Activated naive CD4-positive, alpha-beta T cell treated with anti-CD3 and anti-CD28 coated beads, Interleukin-2, amount 50 U/mL, for 24 hours (primary cell): ENCODE measurements around the gene RASSF8.

Experiments used
- H3K27ac Mint-ChIP-seq: one replicate; pipeline ENCODE4 v1.8.0; 2021; ENCODE audit warnings: mild to moderate bottlenecking, mixed read lengths
- H3K27me3 Mint-ChIP-seq: one replicate; pipeline ENCODE4 v1.8.0; 2021; ENCODE audit warnings: mixed read lengths
- H3K36me3 Mint-ChIP-seq: one replicate; pipeline ENCODE4 v1.8.0; 2021; ENCODE audit warnings: mixed read lengths
- H3K4me1 Mint-ChIP-seq: one replicate; pipeline ENCODE4 v1.8.0; 2021; ENCODE audit warnings: mixed read lengths
- H3K4me3 Mint-ChIP-seq: one replicate; pipeline ENCODE4 v1.8.0; 2021; ENCODE audit warnings: mild to moderate bottlenecking, mixed read lengths
- H3K9me3 Mint-ChIP-seq: one replicate; pipeline ENCODE4 v1.8.0; 2021; ENCODE audit warnings: mixed read lengths

Gene RASSF8

GRCh38 chr12:25996677-25997076, 38.2 kb downstream of the RASSF8 start:
- Mint-ChIP-seq H3K27ac (no peak overlapping the region), H3K4me1 (no peaks in the 10 kb centered on the region), H3K27me3 (no peaks in the 10 kb centered on the region), H3K9me3 (no peaks in the 10 kb centered on the region), H3K4me3 (no peak overlapping the region), H3K36me3 (no peaks in the 10 kb centered on the region)

DNA sequence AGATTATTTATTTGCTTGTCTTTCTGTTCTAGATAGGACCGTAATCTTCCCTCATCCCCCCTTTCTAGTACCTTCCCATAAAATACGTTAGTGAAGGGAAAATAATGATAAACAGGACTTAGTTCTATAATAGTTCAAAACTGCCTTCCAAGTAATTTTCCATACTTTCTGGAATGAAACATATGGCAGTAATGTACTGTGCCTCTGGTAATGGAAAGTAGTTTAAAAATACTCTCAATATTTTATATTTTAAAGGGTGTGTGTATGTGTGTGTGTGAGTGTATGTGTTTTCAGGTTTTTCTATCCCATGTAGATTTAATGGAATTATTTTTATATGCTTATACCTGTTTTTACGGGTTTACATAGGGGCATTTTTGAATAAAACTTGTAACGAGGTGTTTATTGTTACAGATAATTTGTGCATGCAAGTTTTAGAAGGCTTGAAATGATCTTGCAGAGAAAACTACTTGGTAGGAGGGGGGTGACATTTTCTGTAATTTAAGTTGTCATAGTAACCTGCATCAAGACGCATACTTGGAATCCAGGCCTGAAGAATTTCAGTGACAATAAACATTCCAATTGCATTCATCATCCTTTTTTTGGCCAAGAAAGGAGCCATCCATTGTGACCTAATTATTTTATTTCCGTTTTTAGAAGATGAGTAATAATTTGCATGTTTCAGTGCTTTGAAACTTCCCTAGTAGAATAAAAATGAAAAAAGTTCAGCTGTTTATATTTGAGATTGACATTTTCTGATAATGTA, 38.9 kb downstream of the RASSF8 start:
- no peaks in the 10 kb centered on the region for H3K27me3 Mint-ChIP-seq
- no peak overlapping the region for H3K27ac Mint-ChIP-seq
- H3K4me3 Mint-ChIP-seq = no peak overlapping the region
- no peaks in the 10 kb centered on the region for H3K9me3 Mint-ChIP-seq
- H3K4me1 Mint-ChIP-seq = no peaks in the 10 kb centered on the region
- no peaks in the 10 kb centered on the region for H3K36me3 Mint-ChIP-seq

DNA sequence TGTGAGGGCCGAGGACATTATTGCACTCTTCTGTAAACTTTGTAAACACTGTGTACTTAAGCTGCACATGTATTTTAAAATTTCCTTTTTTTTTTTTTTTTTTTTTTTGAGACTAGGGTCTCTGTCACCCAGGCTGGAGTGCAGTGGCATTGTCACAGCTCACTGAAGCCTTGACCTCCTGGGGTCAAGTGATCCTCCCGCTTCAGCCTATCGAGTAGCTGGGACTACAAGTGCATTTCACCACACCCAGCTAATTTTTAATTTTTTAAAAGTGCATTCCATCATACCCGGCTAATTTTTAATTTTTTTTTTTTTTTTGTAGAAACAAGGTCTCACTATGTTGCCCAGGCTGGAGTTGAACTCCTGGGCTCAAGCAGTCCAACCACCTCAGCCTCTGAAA, 42.4 kb downstream of the RASSF8 start:
- peaks cover 1% of the 10 kb centered on the region for H3K27me3 Mint-ChIP-seq
- H3K4me3 Mint-ChIP-seq = no peak overlapping the region
- H3K9me3 Mint-ChIP-seq = peaks cover 7% of the 10 kb centered on the region
- H3K36me3 Mint-ChIP-seq = no peaks in the 10 kb centered on the region
- no peaks in the 10 kb centered on the region for H3K4me1 Mint-ChIP-seq
- H3K27ac Mint-ChIP-seq = no peak overlapping the region

GRCh38 chr12:26001530-26001929, 43.0 kb downstream of the RASSF8 start:
- H3K27me3 Mint-ChIP-seq = peaks cover 3% of the 10 kb centered on the region
- H3K9me3 Mint-ChIP-seq = peaks cover 7% of the 10 kb centered on the region
- H3K4me1 Mint-ChIP-seq = no peaks in the 10 kb centered on the region
- no peaks in the 10 kb centered on the region for H3K36me3 Mint-ChIP-seq
- no peak overlapping the region for H3K27ac Mint-ChIP-seq
- H3K4me3 Mint-ChIP-seq = no peak overlapping the region

- H3K4me3 Mint-ChIP-seq = no peak overlapping the region
- no peak overlapping the region for H3K27ac Mint-ChIP-seq
- H3K4me1 Mint-ChIP-seq = no peaks in the 10 kb centered on the region
- peaks cover 7% of the 10 kb centered on the region for H3K9me3 Mint-ChIP-seq
- H3K36me3 Mint-ChIP-seq = no peaks in the 10 kb centered on the region
- H3K27me3 Mint-ChIP-seq = peaks cover 3% of the 10 kb centered on the region
These were observed 44.6 kb downstream of the RASSF8 start for GRCh38 chr12:26003065-26003464.

DNA sequence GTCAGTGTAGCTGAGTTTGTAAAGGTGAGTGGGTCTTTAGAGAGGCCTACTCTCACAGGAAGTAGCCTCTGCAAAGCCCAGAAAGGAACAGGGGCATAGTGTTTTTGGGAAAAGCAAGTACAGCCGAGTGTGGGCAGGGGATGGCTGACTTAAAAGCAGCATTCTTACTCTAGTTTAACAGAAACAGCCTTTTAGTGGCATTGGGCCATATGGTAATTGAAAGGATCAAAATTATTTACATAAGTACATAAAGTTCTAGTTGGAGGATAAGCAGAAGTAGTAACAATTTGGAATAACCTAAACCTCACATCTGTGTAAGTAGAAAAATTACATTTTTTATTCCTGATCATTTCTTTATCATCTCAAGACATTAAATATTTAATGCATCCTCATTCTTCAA, 49.1 kb downstream of the RASSF8 start:
- H3K27ac Mint-ChIP-seq = no peak overlapping the region
- peaks cover 3% of the 10 kb centered on the region for H3K27me3 Mint-ChIP-seq
- no peak overlapping the region for H3K4me3 Mint-ChIP-seq
- no peaks in the 10 kb centered on the region for H3K4me1 Mint-ChIP-seq
- H3K9me3 Mint-ChIP-seq = peaks cover 7% of the 10 kb centered on the region
- H3K36me3 Mint-ChIP-seq = no peaks in the 10 kb centered on the region

- Mint-ChIP-seq H3K4me3 (no peak overlapping the region), H3K36me3 (no peaks in the 10 kb centered on the region), H3K4me1 (no peaks in the 10 kb centered on the region), H3K27me3 (peaks cover 2% of the 10 kb centered on the region), H3K27ac (no peak overlapping the region), H3K9me3 (no peaks in the 10 kb centered on the region)
These were observed 51.1 kb downstream of the RASSF8 start for GRCh38 chr12:26009593-26009992.

DNA sequence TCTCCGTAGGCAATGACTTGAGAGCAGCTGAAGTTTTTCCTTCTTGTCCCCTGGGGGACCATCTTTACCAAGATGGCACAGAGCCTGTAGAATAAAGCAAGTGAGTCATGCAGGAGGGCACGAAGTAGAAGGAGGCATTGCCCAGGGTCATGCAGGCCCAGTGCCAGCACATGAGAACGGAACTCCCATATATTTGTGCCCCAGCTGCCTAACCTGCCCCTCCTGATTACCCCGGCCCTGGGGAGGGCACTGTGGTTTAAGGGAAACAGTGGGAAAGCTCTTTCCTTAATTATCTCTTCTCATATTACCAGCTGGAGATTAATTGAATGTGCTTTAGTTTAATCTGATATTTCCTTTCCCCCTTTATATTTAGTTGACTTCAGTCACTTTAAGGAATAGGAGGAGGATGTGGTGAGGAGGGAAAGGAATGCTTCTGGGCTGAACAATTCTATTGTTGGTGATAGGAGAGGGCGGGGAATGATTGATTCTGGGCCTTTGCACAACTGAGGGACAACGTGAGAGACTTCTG, 51.9 kb downstream of the RASSF8 start:
- Mint-ChIP-seq H3K4me1 (no peaks in the 10 kb centered on the region), H3K36me3 (no peaks in the 10 kb centered on the region), H3K4me3 (no peak overlapping the region), H3K27me3 (peaks cover 2% of the 10 kb centered on the region), H3K9me3 (no peaks in the 10 kb centered on the region), H3K27ac (no peak overlapping the region)

GRCh38 chr12:26011099-26011498, 52.6 kb downstream of the RASSF8 start:
- H3K4me1 Mint-ChIP-seq = no peaks in the 10 kb centered on the region
- no peak overlapping the region for H3K27ac Mint-ChIP-seq
- no peaks in the 10 kb centered on the region for H3K36me3 Mint-ChIP-seq
- H3K9me3 Mint-ChIP-seq = no peaks in the 10 kb centered on the region
- H3K4me3 Mint-ChIP-seq = no peak overlapping the region
- H3K27me3 Mint-ChIP-seq = peaks cover under 1% of the 10 kb centered on the region

GRCh38 chr12:26014085-26014484, 55.6 kb downstream of the RASSF8 start:
- Mint-ChIP-seq H3K36me3 (no peaks in the 10 kb centered on the region), H3K4me1 (no peaks in the 10 kb centered on the region), H3K9me3 (no peaks in the 10 kb centered on the region), H3K27ac (no peak overlapping the region), H3K27me3 (no peaks in the 10 kb centered on the region), H3K4me3 (no peak overlapping the region)

DNA sequence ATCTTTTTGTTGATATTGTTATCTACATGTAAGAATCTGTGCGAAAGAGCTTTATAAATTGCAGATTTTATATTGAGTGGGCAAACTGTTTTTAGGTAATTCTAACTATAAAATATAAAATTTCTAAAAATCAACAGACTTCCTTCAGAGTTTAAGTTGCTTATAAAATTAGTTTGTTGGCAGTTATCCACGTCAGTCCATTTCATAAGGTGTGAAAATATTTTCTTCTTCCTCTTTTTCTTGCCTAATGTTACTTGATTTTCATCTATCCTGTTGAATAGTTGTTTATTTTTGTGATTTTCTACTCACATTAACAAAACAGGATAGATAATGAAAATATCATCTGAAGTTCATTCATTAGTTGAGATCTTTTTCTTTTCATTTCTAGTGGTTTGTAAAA, 58.0 kb downstream of the RASSF8 start:
- Mint-ChIP-seq H3K27ac (no peak overlapping the region), H3K9me3 (no peaks in the 10 kb centered on the region)

GRCh38 chr12:26017484-26018211, 59.2 kb downstream of the RASSF8 start:
- peaks cover 2% of the 10 kb centered on the region for H3K27me3 Mint-ChIP-seq
- no peak overlapping the region for H3K27ac Mint-ChIP-seq
- no peaks in the 10 kb centered on the region for H3K9me3 Mint-ChIP-seq
- H3K4me1 Mint-ChIP-seq = no peaks in the 10 kb centered on the region
- H3K4me3 Mint-ChIP-seq = no peak overlapping the region
- no peaks in the 10 kb centered on the region for H3K36me3 Mint-ChIP-seq

More for the DNA sequence above, 58.0 kb downstream of the RASSF8 start:
- Mint-ChIP-seq H3K27me3 (peaks cover 2% of the 10 kb centered on the region), H3K4me3 (no peak overlapping the region), H3K36me3 (no peaks in the 10 kb centered on the region), H3K4me1 (no peaks in the 10 kb centered on the region)

- H3K36me3 Mint-ChIP-seq = no peaks in the 10 kb centered on the region
- H3K4me3 Mint-ChIP-seq = no peak overlapping the region
- no peaks in the 10 kb centered on the region for H3K4me1 Mint-ChIP-seq
- H3K27me3 Mint-ChIP-seq = peaks cover 2% of the 10 kb centered on the region
- H3K27ac Mint-ChIP-seq = no peak overlapping the region
- H3K9me3 Mint-ChIP-seq = no peaks in the 10 kb centered on the region
These were observed 60.4 kb downstream of the RASSF8 start for GRCh38 chr12:26018926-26019325.

GRCh38 chr12:26021534-26021933, 63.1 kb downstream of the RASSF8 start:
- Mint-ChIP-seq H3K9me3 (no peaks in the 10 kb centered on the region), H3K4me1 (no peaks in the 10 kb centered on the region), H3K27ac (no peak overlapping the region), H3K27me3 (peaks cover 2% of the 10 kb centered on the region), H3K36me3 (no peaks in the 10 kb centered on the region), H3K4me3 (no peak overlapping the region)

DNA sequence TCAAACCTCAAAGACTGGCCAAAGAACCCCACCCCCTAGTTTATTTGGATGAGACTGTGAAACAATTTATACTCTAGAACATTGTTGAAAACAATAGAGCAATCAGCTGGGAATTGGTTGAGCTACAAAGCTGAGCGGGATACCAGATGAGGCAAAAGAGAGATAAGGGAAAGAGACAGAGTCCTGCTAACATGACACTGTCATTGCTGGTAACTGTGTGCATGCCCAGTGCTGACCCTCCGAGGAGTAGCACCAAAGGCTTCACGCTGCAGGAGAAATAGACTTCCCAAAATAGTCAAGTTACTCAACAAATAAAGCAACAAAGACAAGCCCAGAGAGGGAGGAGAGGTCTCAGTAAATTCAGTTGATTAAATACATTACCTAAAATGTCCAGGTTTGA, 63.6 kb downstream of the RASSF8 start:
- no peak overlapping the region for H3K27ac Mint-ChIP-seq
- peaks cover 2% of the 10 kb centered on the region for H3K27me3 Mint-ChIP-seq
- H3K4me1 Mint-ChIP-seq = no peaks in the 10 kb centered on the region
- no peaks in the 10 kb centered on the region for H3K36me3 Mint-ChIP-seq
- H3K4me3 Mint-ChIP-seq = no peak overlapping the region
- no peaks in the 10 kb centered on the region for H3K9me3 Mint-ChIP-seq

DNA sequence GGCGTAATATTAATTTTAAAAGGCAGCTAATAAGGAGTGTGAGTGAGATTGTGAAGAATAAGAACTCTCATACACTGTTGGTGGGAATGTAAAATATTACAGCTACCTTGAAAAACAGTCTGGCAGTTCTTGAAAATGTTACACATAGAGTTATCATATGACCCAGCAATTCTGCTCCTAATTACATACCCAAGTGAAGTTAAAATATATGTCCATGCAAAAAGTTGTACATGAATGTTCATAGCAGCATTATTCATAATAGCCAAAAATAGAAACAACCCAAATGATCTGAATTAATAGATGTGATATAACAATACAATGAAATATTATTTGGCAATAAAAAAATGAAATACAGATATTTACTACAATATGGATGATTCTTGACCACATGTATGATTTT, 68.2 kb downstream of the RASSF8 start:
- Mint-ChIP-seq H3K36me3 (no peaks in the 10 kb centered on the region), H3K27ac (no peak overlapping the region), H3K4me1 (no peaks in the 10 kb centered on the region), H3K27me3 (no peaks in the 10 kb centered on the region), H3K4me3 (no peak overlapping the region), H3K9me3 (no peaks in the 10 kb centered on the region)
